GM20000 (cell line): ENCODE data around the gene EIF4H.

Source experiments
- DNase-seq: peaks from one replicate; pipeline ENCODE4 v3.0.0; 2012; ENCODE audit warnings: low spot score
- CTCF ChIP-seq: IDR thresholded peaks from 2 replicates; pipeline ENCODE4 v1.5.1; 2012; ENCODE audit warnings: mild to moderate bottlenecking, control low read depth; ENCODE audit errors: extremely low read depth, missing control alignments

Gene EIF4H

GRCh38 chr7:74183142-74183541, 9.0 kb downstream of the EIF4H start:
- no peak for TF ChIP-seq CTCF
- no peak for DNase-seq

DNA sequence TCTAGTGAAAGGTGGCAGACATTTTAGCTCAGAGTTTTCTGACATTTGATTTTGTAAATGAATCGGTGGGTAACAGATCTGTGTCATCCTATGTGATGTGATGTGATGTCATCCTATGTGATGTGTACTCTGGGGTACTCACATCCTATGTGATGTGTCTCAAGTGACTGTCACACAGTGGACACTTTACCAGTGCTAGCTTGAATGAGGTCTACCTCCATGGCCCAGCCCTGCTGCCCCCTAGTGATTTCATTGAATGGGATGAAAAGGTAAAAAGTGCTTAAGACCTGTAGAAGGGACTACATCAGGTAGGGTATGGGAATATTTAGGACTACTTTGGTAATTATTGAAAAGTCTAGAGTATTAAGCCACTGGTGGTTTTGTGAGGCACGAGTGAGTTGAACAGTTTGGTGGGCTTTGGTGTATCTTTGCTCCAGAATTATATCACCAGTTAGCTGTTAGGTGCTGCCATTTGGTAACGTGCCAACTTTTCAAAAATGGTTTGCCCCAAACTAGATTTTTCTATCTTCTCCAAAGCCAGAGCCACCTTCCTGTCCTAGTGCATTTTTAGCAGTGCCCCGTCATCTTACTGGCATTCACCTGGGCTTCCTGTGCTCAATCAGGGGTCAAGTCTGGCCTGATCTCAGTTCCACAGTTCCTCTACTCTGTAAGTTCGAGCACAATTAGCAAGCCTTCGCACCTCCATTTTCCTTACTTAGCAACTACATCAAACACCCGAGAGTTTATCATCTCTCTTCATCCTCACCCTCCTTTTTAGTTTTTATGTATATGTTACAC, 9.7 kb downstream of the EIF4H start:
- DNase-seq = peak; percentile 44
- peak; percentile 11 for TF ChIP-seq CTCF

GRCh38 chr7:74185016-74185415, 10.9 kb downstream of the EIF4H start:
- no peak for DNase-seq

DNA sequence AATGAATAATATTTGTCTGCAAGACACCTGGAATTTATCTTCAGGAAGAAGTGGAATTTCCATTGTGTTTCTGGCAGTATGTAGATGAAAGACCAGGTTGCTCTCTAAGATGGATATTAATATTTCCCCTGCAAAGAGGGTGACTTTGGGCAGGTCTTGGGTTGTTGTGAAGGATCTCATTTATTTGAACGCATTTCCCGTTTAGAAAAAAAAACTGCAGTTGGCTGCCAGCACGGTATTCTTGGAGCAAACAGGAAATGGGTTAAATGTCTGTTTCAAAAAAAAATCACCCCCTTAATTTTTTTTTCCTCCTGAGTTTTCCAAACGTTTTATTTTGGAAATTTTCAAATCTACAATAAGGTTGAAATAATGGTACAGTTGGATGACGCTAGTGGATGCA, 11.5 kb downstream of the EIF4H start:
- no peak for TF ChIP-seq CTCF
- DNase-seq = no peak

More at GRCh38 chr7:74185016-74185415, 10.9 kb downstream of the EIF4H start:
- TF ChIP-seq CTCF = no peak

DNA sequence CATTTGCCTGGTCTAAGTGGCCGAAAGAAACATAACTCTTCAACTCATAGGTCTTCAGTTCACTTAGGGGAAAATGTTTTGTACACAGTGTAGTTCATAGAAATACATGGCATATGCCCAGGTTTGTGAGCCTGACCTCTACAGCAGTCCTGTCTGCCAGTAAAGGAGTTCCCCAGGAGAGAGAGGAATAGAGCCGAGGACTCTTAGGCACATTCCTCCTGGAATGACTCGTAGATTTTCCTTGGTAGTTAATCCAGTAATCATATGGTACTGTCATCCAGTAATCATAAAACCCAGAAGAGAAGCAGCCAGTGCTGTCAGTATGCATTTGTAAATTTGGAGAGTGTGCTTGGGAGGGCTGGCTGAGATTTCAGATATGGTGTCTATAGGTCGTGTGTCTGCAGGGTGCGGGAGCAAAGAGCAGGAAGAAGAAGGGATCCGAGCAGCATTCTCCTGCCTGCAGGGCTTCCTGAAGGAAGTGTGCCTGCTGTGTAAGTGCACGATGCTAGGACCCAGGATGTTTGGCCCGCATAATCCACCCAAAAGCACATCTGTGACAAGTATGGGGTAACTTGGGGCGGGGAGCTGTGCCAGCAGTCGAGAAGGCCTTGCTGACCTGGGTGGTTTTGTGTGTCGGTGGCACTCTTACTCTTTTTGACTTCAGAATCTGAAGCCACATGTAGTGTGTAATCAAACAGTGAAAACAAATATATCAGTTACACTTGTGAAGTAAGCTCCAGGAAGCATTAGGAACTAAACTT, 13.9 kb downstream of the EIF4H start:
- no peak for TF ChIP-seq CTCF
- no peak for DNase-seq

DNA sequence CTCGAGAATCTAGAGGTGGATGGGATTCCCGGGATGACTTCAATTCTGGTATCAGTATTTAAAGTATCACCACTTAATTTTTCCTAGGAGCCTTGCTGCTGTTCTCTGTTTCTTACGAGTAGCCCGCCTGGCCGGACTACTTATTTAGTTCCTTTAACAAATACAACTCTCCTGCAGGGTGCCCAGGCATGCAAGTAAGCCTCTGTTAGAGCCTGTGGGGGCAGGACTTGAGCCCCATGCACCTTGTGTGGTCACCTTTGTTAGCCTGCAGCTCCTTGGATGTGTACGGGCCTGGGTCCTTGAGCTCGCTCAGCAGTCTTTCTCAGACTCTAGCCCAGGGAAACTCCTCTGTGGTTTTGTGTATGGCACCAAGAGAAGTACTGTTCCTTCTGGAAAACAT, 16.1 kb downstream of the EIF4H start:
- no peak for TF ChIP-seq CTCF

GRCh38 chr7:74191231-74191630, 17.1 kb downstream of the EIF4H start:
- DNase-seq = no peak
- no peak for TF ChIP-seq CTCF

More for the DNA sequence above, 16.1 kb downstream of the EIF4H start:
- no peak for DNase-seq
